GM19328 (cell line): ENCODE data around the gene ZNHIT3.

Experiments
- ATAC-seq: cut with Tn5 transposase; IDR thresholded peaks from one replicate; pipeline ENCODE4 v1.9.1; 2021; ENCODE audit warnings: mild to moderate bottlenecking, moderate library complexity; ENCODE audit not compliant: unreplicated experiment

ZNHIT3 gene

DNA sequence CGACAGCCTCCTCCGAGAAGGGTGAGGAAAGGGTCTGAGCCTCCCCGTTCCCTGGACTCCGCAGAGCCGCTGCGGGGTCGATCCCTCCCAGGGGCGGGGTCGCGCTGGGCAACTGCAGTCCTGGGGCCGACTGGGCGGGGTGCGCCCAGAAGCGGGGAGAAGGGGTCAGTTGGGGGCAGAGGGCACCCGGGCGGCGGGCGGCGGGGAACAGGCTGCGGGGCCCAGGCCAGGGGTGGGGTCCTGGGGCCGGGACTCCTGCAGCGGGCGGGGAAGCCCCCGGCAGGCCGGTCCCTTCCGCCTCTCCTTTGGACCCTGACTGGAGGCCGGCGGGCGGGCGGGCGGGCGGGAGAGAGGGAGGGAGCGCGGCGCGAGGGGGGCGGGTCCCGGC, 58.6 kb downstream of the ZNHIT3 start:
- peak; percentile 34 for ATAC-seq
